ENCODE data around the gene PABPN1L. TPM values are rescaled to one million over a fixed set of nuclear protein-coding genes. Genes with fewer than 3 reads are reported as not detected.

The PABPN1L gene
- total RNA-seq, 1 donor = not detected

GRCh38 chr16:88847654-88848053 is 18.8 kb downstream of the PABPN1L start:
- H3K4me3 ChIP-seq (ENCODE audit: low read depth, low read length) = no peak overlapping the region
- TF ChIP-seq, protein P1, sequence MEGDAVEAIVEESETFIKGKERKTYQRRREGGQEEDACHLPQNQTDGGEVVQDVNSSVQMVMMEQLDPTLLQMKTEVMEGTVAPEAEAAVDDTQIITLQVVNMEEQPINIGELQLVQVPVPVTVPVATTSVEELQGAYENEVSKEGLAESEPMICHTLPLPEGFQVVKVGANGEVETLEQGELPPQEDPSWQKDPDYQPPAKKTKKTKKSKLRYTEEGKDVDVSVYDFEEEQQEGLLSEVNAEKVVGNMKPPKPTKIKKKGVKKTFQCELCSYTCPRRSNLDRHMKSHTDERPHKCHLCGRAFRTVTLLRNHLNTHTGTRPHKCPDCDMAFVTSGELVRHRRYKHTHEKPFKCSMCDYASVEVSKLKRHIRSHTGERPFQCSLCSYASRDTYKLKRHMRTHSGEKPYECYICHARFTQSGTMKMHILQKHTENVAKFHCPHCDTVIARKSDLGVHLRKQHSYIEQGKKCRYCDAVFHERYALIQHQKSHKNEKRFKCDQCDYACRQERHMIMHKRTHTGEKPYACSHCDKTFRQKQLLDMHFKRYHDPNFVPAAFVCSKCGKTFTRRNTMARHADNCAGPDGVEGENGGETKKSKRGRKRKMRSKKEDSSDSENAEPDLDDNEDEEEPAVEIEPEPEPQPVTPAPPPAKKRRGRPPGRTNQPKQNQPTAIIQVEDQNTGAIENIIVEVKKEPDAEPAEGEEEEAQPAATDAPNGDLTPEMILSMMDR (IDR thresholded peaks at IDR 0.05; ENCODE audit: insufficient read depth, low read length) = no peak
- DNase-seq (ENCODE audit: low read depth) = no peak

DNA sequence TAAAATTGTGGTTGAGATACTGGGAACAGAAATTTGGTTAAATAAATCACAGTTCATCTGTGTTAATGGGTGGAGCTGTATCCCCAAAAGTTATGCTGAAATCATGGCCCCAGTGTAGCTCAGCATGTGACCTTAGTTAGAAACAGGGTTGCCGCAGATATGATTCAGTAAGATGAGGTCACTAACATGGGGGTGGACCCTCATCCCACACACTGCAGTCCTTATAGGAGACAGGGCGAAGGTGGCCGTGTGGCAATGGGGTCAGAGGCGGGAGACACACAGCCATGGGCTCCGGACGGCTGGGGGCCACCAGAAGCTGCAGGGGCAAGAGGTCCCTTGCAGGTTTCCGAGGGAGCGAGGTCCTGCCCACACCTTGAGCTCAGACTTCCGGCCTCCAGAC is 20.4 kb downstream of the PABPN1L start:
- TF ChIP-seq, protein P1 (IDR thresholded peaks at IDR 0.05; ENCODE audit: insufficient read depth, low read length) = no peak
- no peak for DNase-seq (ENCODE audit: low read depth)
- H3K4me3 ChIP-seq (ENCODE audit: low read depth, low read length) = no peak overlapping the region

- TF ChIP-seq, protein P1 (IDR thresholded peaks at IDR 0.05; ENCODE audit: insufficient read depth, low read length) = no peak
- no peak overlapping the region for H3K4me3 ChIP-seq (ENCODE audit: low read depth, low read length)
- no peak for DNase-seq (ENCODE audit: low read depth)
Observed at GRCh38 chr16:88844419-88845036, 21.9 kb downstream of the PABPN1L start.

GRCh38 chr16:88843256-88843655 is 23.2 kb downstream of the PABPN1L start:
- TF ChIP-seq, protein P1 (IDR thresholded peaks at IDR 0.05; ENCODE audit: insufficient read depth, low read length) = no peak
- no peak overlapping the region for H3K4me3 ChIP-seq (ENCODE audit: low read depth, low read length)
- no peak for DNase-seq (ENCODE audit: low read depth)

DNA sequence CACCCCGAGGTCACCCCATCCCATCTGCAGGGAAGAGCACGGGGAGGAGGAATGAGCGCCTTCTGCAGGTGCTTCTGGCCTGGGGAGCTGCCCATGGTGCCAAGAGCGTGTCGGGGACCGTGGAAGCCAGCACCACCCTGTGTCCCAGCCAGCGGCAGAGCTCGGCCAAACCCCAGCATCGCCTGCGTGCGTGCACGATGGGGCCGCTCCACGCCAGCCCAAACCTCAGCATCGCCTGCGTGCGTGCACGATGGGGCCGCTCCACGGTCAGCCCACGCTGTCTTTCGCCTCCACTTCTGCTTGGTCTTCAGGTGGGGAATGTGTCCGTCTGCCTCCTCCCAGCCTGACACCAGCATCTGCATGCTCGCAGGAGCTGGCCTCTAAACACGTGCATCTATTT is 23.7 kb downstream of the PABPN1L start:
- no peak for DNase-seq (ENCODE audit: low read depth)
- TF ChIP-seq, protein P1 (IDR thresholded peaks at IDR 0.05; ENCODE audit: insufficient read depth, low read length) = no peak
- no peak overlapping the region for H3K4me3 ChIP-seq (ENCODE audit: low read depth, low read length)

DNA sequence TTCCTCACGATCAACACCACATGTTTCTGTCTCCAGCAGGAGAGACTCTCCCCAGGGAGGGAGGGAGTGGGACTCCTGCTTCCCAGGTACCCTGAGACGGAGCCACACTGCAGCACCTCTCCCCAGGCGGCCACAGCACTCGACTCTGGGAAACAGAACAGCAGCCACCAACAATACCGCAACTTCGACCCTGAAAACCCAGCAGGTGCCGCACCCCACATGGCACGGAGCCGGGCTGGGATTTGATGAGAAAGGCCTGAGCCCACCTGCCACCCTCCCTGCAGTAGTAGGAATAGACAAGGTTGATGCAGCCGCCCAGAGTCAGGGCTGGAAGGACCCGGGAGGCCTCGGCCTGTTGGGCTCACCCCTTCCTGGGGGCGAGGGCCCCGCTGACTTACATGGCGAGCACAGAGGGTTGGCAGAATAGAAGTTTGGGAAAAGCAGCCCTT is 24.1 kb downstream of the PABPN1L start:
- no peak overlapping the region for H3K4me3 ChIP-seq (ENCODE audit: low read depth, low read length)
- no peak for DNase-seq (ENCODE audit: low read depth)
- TF ChIP-seq, protein P1 (IDR thresholded peaks at IDR 0.05; ENCODE audit: insufficient read depth, low read length) = no peak

Measured in fibroblast of the aortic adventitia (primary cell).